Glutamatergic neuron (in vitro differentiated cells): ENCODE results near the gene BHLHE40. TPM values are rescaled to one million over a fixed set of nuclear protein-coding genes. Genes with fewer than 3 reads are reported as not detected.

Source experiments
- DNase-seq: peaks from one replicate; pipeline ENCODE4 v3.0.0; 2022
- H3K27ac Mint-ChIP-seq: one replicate; pipeline ENCODE4 v1.8.0; 2020; ENCODE audit warnings: mild to moderate bottlenecking, mixed read lengths, inconsistent platforms; ENCODE audit not compliant: unreplicated experiment
- H3K27me3 Mint-ChIP-seq: one replicate; pipeline ENCODE4 v1.8.0; 2020; ENCODE audit warnings: mild to moderate bottlenecking, moderate library complexity, mixed read lengths, inconsistent platforms; ENCODE audit not compliant: unreplicated experiment
- H3K36me3 Mint-ChIP-seq: one replicate; pipeline ENCODE4 v1.8.0; 2020; ENCODE audit warnings: mild to moderate bottlenecking, mixed read lengths, inconsistent platforms; ENCODE audit not compliant: unreplicated experiment
- H3K4me1 Mint-ChIP-seq: one replicate; pipeline ENCODE4 v1.8.0; 2020; ENCODE audit warnings: mild to moderate bottlenecking, low read depth, mixed read lengths, inconsistent platforms; ENCODE audit not compliant: unreplicated experiment
- H3K4me3 Mint-ChIP-seq: one replicate; pipeline ENCODE4 v1.8.0; 2020; ENCODE audit warnings: mild to moderate bottlenecking, mixed read lengths, inconsistent platforms; ENCODE audit not compliant: unreplicated experiment
- H3K9me3 Mint-ChIP-seq: one replicate; pipeline ENCODE4 v1.8.0; 2020; ENCODE audit warnings: mild to moderate bottlenecking, moderate library complexity, mixed read lengths, inconsistent platforms; ENCODE audit not compliant: unreplicated experiment
- total RNA-seq: library from RNA; stranded (reverse); fragmentation: NEBNext Ultra II Directional; extraction: Animal tissue kit (Norgen Biotek cat#: 25700); gene quantifications from one replicate; pipeline ENCODE4 v1.2.1, GENCODE V29; 2021; ENCODE audit not compliant: unreplicated experiment
- TF ChIP-seq, protein P1 (sequence below): fragments of 200-600 bp; sonication (generic); IDR thresholded peaks from one replicate; pipeline ENCODE4 v1.5.0; 2021; ENCODE audit not compliant: partially characterized antibody, unreplicated experiment

The BHLHE40 gene
- total RNA-seq, 1 donor from 2014 or later, result 0.22 TPM

DNA sequence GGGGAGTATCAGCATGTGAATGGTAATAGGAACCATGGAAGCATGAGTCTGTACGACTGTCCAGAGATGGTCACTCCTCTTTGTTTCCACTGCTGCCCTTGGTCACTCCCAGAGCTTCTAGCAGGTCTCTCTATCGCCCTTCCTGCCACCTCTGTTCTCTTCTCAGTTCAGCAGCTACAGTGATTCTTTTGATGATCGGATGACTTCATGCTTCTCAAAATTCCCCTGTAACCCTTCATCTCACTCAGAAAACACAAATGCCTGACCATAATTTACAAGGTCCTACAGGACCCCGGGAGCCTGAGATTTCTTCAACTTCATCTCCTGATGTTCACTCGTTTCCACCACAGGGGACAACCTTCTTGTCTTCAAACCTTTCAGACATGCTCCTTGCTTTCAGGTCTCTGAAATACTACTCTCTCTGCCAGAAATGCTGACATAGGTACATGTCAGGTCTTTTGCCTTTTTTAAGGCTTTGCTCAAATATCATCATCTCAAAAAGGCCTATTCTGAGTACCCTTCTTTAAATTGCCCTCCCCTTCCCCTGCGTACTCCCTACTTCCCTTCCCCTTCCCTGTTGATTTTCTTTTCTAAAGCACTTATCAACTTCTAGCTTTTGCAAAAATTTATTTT lies 42.1 kb upstream of the BHLHE40 start:
- no peak overlapping the region for H3K27ac Mint-ChIP-seq
- no peaks in the 10 kb centered on the region for H3K36me3 Mint-ChIP-seq
- no peaks in the 10 kb centered on the region for H3K4me1 Mint-ChIP-seq
- TF ChIP-seq, protein P1, sequence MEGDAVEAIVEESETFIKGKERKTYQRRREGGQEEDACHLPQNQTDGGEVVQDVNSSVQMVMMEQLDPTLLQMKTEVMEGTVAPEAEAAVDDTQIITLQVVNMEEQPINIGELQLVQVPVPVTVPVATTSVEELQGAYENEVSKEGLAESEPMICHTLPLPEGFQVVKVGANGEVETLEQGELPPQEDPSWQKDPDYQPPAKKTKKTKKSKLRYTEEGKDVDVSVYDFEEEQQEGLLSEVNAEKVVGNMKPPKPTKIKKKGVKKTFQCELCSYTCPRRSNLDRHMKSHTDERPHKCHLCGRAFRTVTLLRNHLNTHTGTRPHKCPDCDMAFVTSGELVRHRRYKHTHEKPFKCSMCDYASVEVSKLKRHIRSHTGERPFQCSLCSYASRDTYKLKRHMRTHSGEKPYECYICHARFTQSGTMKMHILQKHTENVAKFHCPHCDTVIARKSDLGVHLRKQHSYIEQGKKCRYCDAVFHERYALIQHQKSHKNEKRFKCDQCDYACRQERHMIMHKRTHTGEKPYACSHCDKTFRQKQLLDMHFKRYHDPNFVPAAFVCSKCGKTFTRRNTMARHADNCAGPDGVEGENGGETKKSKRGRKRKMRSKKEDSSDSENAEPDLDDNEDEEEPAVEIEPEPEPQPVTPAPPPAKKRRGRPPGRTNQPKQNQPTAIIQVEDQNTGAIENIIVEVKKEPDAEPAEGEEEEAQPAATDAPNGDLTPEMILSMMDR, result no peak
- no peaks in the 10 kb centered on the region for H3K9me3 Mint-ChIP-seq
- H3K4me3 Mint-ChIP-seq, result no peak overlapping the region
- DNase-seq, result no peak
- H3K27me3 Mint-ChIP-seq, result peaks cover 2% of the 10 kb centered on the region

- Mint-ChIP-seq H3K36me3 (no peaks in the 10 kb centered on the region), H3K4me1 (no peaks in the 10 kb centered on the region), H3K27me3 (peaks cover 2% of the 10 kb centered on the region), H3K27ac (no peak overlapping the region), H3K9me3 (no peaks in the 10 kb centered on the region), H3K4me3 (no peak overlapping the region)
- DNase-seq, result no peak
- TF ChIP-seq, protein P1, result no peak
Observed at GRCh38 chr3:4938281-4938982, 40.8 kb upstream of the BHLHE40 start.

DNA sequence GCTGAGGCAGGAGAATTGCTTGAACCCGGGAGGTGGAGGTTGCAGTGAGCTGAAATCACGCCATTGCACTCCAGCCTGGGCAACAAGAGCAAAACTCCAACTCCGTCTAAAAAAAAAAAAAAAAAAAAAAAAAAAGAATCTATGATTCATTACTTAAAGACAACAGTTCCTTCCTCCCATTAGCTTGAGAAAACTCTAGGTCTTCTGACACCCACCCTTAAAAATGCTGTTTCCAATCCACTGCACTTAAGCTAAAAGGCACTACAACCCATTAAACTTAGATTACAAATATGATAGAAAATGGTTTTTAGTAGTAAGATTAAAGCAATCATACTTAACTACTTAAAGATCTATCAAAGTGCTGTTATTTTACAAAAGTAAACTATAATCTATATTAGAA lies 40.0 kb upstream of the BHLHE40 start:
- no peaks in the 10 kb centered on the region for H3K9me3 Mint-ChIP-seq
- H3K36me3 Mint-ChIP-seq, result no peaks in the 10 kb centered on the region
- no peak for DNase-seq
- H3K27ac Mint-ChIP-seq, result no peak overlapping the region
- H3K4me1 Mint-ChIP-seq, result no peaks in the 10 kb centered on the region
- TF ChIP-seq, protein P1, result no peak
- no peak overlapping the region for H3K4me3 Mint-ChIP-seq
- no peaks in the 10 kb centered on the region for H3K27me3 Mint-ChIP-seq

- Mint-ChIP-seq H3K4me1 (no peaks in the 10 kb centered on the region), H3K36me3 (no peaks in the 10 kb centered on the region), H3K27ac (no peak overlapping the region), H3K9me3 (no peaks in the 10 kb centered on the region), H3K27me3 (no peaks in the 10 kb centered on the region), H3K4me3 (no peak overlapping the region)
- TF ChIP-seq, protein P1, result no peak
- DNase-seq, result no peak
Observed at GRCh38 chr3:4940985-4941384, 38.3 kb upstream of the BHLHE40 start.

GRCh38 chr3:4943549-4943948 lies 35.7 kb upstream of the BHLHE40 start:
- no peak for DNase-seq
- no peaks in the 10 kb centered on the region for H3K4me1 Mint-ChIP-seq
- no peaks in the 10 kb centered on the region for H3K36me3 Mint-ChIP-seq

More at GRCh38 chr3:4943549-4943948, 35.7 kb upstream of the BHLHE40 start:
- H3K27me3 Mint-ChIP-seq, result no peaks in the 10 kb centered on the region
- H3K9me3 Mint-ChIP-seq, result no peaks in the 10 kb centered on the region
- no peak overlapping the region for H3K4me3 Mint-ChIP-seq
- H3K27ac Mint-ChIP-seq, result no peak overlapping the region
- TF ChIP-seq, protein P1, result peak; percentile 31
